ENCODE results near the gene PITRM1.

The PITRM1 gene

GRCh38 chr10:3096149-3096548, 76.4 kb downstream of the PITRM1 start:
- no peaks in the 10 kb centered on the region for H3K9me2 ChIP-seq (ENCODE audit: low read depth, low read length)
- peaks cover 39% of the 10 kb centered on the region for H3K79me2 ChIP-seq (ENCODE audit: insufficient read depth, low read length)
- H3F3A ChIP-seq (ENCODE audit: insufficient read depth, low read length): no peaks in the 10 kb centered on the region
- no peak overlapping the region for H3K27ac ChIP-seq (ENCODE audit: low read depth, low read length, poor library complexity, severe bottlenecking)
- H3K36me3 ChIP-seq (ENCODE audit: insufficient read depth, low read length): peaks cover 66% of the 10 kb centered on the region
- H4K20me1 ChIP-seq (ENCODE audit: insufficient read depth, low read length): peaks cover 2% of the 10 kb centered on the region; the same call in 1 of the 2 replicates
- H3K4me3 ChIP-seq (ENCODE audit: low read depth, low read length, poor library complexity, severe bottlenecking): no peak overlapping the region
- H3K9ac ChIP-seq (ENCODE audit: low read length): no peak overlapping the region
- no peaks in the 10 kb centered on the region for H3K4me1 ChIP-seq (ENCODE audit: insufficient read depth, low read length, severe bottlenecking)
- TF ChIP-seq EZH2 (IDR thresholded peaks at IDR 0.05; ENCODE audit: borderline replicate concordance, low read length): no peak
- TF ChIP-seq, protein P1, sequence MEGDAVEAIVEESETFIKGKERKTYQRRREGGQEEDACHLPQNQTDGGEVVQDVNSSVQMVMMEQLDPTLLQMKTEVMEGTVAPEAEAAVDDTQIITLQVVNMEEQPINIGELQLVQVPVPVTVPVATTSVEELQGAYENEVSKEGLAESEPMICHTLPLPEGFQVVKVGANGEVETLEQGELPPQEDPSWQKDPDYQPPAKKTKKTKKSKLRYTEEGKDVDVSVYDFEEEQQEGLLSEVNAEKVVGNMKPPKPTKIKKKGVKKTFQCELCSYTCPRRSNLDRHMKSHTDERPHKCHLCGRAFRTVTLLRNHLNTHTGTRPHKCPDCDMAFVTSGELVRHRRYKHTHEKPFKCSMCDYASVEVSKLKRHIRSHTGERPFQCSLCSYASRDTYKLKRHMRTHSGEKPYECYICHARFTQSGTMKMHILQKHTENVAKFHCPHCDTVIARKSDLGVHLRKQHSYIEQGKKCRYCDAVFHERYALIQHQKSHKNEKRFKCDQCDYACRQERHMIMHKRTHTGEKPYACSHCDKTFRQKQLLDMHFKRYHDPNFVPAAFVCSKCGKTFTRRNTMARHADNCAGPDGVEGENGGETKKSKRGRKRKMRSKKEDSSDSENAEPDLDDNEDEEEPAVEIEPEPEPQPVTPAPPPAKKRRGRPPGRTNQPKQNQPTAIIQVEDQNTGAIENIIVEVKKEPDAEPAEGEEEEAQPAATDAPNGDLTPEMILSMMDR (IDR thresholded peaks at IDR 0.05; ENCODE audit: low read length): no peak
- no peaks in the 10 kb centered on the region for H3K9me3 ChIP-seq (ENCODE audit: low read length)
- no peak overlapping the region for H3K4me2 ChIP-seq (ENCODE audit: low read length)
- no peak overlapping the region for H2AFZ ChIP-seq (ENCODE audit: low read length)
- H3K27me3 ChIP-seq (ENCODE audit: insufficient read depth, low read length): no peaks in the 10 kb centered on the region

DNA sequence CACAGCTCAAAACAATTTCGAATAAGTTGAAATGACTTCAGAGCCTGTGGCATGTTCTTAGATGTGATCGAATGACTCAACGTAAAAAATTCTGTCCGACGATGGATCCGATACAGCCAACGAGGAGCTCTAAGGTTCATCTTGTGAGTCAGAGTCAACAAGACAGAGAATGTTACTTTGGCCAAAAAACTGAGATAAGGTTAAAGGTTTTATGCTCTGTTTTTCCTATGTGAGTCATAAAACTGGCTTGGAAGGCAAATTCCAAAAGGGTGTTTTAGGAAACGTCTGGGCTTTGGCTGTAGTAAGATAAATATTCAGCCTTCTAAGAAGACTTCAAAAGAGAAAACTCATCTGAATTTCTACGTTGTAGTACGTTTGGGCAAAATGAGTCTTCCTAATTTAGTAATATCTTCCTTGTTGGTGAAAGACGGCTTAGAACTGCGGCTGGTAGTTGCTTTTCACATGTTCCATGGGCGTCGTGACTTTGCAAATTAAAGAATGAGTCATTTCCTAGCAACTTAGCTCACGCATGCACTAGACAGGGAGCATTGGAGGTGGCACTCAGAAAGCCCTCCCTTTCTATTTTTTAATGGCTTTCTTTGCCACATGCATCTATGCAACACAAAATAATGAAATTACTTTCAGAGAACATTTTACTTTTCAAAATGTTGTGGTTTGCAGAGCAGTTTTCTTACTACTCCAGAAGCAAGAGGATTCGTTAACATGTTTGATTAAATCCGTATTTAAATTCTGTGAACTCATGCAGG, 77.0 kb downstream of the PITRM1 start:
- Histone ChIP-seq H3K27ac (ENCODE audit: low read depth, low read length, poor library complexity, severe bottlenecking) (no peak overlapping the region), H3K4me3 (ENCODE audit: low read depth, low read length, poor library complexity, severe bottlenecking) (no peak overlapping the region), H3K27me3 (ENCODE audit: insufficient read depth, low read length) (no peaks in the 10 kb centered on the region), H3K9me2 (ENCODE audit: low read depth, low read length) (no peaks in the 10 kb centered on the region), H3K9me3 (ENCODE audit: low read length) (no peaks in the 10 kb centered on the region), H3F3A (ENCODE audit: insufficient read depth, low read length) (no peaks in the 10 kb centered on the region), H2AFZ (ENCODE audit: low read length) (no peak overlapping the region), H3K9ac (ENCODE audit: low read length) (no peak overlapping the region), H3K4me2 (ENCODE audit: low read length) (no peak overlapping the region), H3K79me2 (ENCODE audit: insufficient read depth, low read length) (peaks cover 45% of the 10 kb centered on the region), H3K4me1 (ENCODE audit: insufficient read depth, low read length, severe bottlenecking) (no peaks in the 10 kb centered on the region), H3K36me3 (ENCODE audit: insufficient read depth, low read length) (peaks cover 66% of the 10 kb centered on the region), H4K20me1 (ENCODE audit: insufficient read depth, low read length) (peaks cover 2% of the 10 kb centered on the region; the same call in 1 of the 2 replicates)
- TF ChIP-seq, protein P1 (IDR thresholded peaks at IDR 0.05; ENCODE audit: low read length): no peak
- TF ChIP-seq EZH2 (IDR thresholded peaks at IDR 0.05; ENCODE audit: borderline replicate concordance, low read length): no peak

DNA sequence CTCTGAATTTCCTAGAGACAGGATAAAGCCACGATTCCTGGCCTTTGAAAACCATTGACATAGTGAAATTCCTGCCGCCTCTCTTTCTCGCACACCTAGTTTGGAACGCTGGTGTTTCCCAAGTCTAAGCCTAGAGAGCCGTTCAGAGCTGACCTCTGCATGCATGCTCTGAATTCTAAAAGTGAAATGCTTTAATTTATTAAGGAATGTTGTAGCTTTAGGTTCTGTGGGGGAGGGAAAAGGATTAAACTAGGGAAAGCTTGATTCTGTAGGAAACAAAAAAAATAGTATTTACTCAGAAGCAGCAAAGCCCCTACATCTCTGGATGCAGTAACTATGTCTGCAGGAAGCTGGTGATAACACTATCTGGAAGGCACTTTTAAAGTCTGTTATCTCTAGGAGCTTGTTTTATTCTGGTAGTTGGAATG, 78.0 kb downstream of the PITRM1 start:
- Histone ChIP-seq H3K4me2 (ENCODE audit: low read length) (no peak overlapping the region), H3K79me2 (ENCODE audit: insufficient read depth, low read length) (peaks cover 53% of the 10 kb centered on the region), H3K36me3 (ENCODE audit: insufficient read depth, low read length) (peaks cover 66% of the 10 kb centered on the region), H3K9me3 (ENCODE audit: low read length) (no peaks in the 10 kb centered on the region), H3F3A (ENCODE audit: insufficient read depth, low read length) (no peaks in the 10 kb centered on the region), H3K9ac (ENCODE audit: low read length) (no peak overlapping the region), H4K20me1 (ENCODE audit: insufficient read depth, low read length) (peaks cover 6% of the 10 kb centered on the region; the same call in 1 of the 2 replicates), H3K27me3 (ENCODE audit: insufficient read depth, low read length) (no peaks in the 10 kb centered on the region), H3K9me2 (ENCODE audit: low read depth, low read length) (no peaks in the 10 kb centered on the region), H3K27ac (ENCODE audit: low read depth, low read length, poor library complexity, severe bottlenecking) (no peak overlapping the region), H3K4me3 (ENCODE audit: low read depth, low read length, poor library complexity, severe bottlenecking) (no peak overlapping the region), H3K4me1 (ENCODE audit: insufficient read depth, low read length, severe bottlenecking) (no peaks in the 10 kb centered on the region), H2AFZ (ENCODE audit: low read length) (no peak overlapping the region)
- TF ChIP-seq, protein P1 (IDR thresholded peaks at IDR 0.05; ENCODE audit: low read length): no peak
- TF ChIP-seq EZH2 (IDR thresholded peaks at IDR 0.05; ENCODE audit: borderline replicate concordance, low read length): no peak
